Stomach (tissue), 4 donors: Measurements from ENCODE around the gene HAND2.

Source experiments
- CTCF ChIP-seq, 7 experiments: fragments of 450-650 bp in 4 of 7; fragments of 200-600 bp in 3 of 7; sonication (generic) in 3 of 7; IDR thresholded peaks; one replicate each; pipeline ENCODE4 v1.5.1; 2016 to 2019; ENCODE audit warnings: antibody characterized with exemption in 7 of 7, control low read depth in 2 of 7, mild to moderate bottlenecking in 1 of 7
- POLR2A ChIP-seq, 4 donors: fragments of 450-650 bp; IDR thresholded peaks; one replicate each; pipeline ENCODE4 v1.6.1; 2016; ENCODE audit warnings: antibody characterized with exemption in 4 of 4, control low read depth in 2 of 4, mild to moderate bottlenecking in 1 of 4, moderate library complexity in 1 of 4

GRCh38 chr4:173489514-173489913 lies 40.5 kb downstream of the HAND2 start:
- TF ChIP-seq CTCF (IDR thresholded peaks at IDR 0.05), result no peak
- no peak for TF ChIP-seq POLR2A (IDR thresholded peaks at IDR 0.05)
